GM23338 (cell line): ENCODE measurements around the gene UPF2. TPM values are rescaled to one million over a fixed set of nuclear protein-coding genes. Genes with fewer than 3 reads are reported as not detected.

Experiments used
- ATAC-seq: fragments of 200-7000 bp; cut with Tn5 transposase; 3 replicates; pipeline ENCODE4 v1.9.1; 2020
- DNase-seq: peaks from one replicate; pipeline ENCODE4 v3.0.0-alpha.2; 2015; ENCODE audit warnings: low spot score
- H2AFZ ChIP-seq: fragments of 200-600 bp; sonication (generic); 2 replicates; pipeline ENCODE4 v1.8.0; 2016; ENCODE audit warnings: antibody characterized with exemption, mild to moderate bottlenecking, moderate library complexity
- H3F3A ChIP-seq: fragments of 200-600 bp; sonication (generic); replicated peaks from 2 replicates; pipeline ENCODE4 v1.8.0; 2017; ENCODE audit warnings: antibody characterized with exemption, mixed run types, low read depth
- H3K27ac ChIP-seq: fragments of 200-600 bp; sonication (generic); 2 replicates; pipeline ENCODE4 v1.6.1; 2016; ENCODE audit warnings: low read depth
- H3K27me3 ChIP-seq: fragments of 200-600 bp; sonication (generic); 2 replicates; pipeline ENCODE4 v1.8.0; 2016; ENCODE audit warnings: mild to moderate bottlenecking, mixed run types, moderate library complexity; ENCODE audit not compliant: insufficient read depth
- H3K36me3 ChIP-seq: fragments of 200-600 bp; sonication (generic); 2 replicates; pipeline ENCODE4 v1.8.0; 2016; ENCODE audit warnings: mild to moderate bottlenecking; ENCODE audit not compliant: insufficient read depth
- H3K4me1 ChIP-seq: fragments of 200-600 bp; sonication (generic); 2 replicates; pipeline ENCODE4 v1.8.0; 2016; ENCODE audit warnings: mild to moderate bottlenecking, moderate library complexity; ENCODE audit not compliant: insufficient read depth
- H3K4me2 ChIP-seq: fragments of 200-600 bp; sonication (generic); 2 replicates; pipeline ENCODE4 v1.7.1; 2017; ENCODE audit warnings: mixed run types
- H3K4me3 ChIP-seq: fragments of 200-600 bp; sonication (generic); 2 replicates; pipeline ENCODE4 v1.6.1; 2016; ENCODE audit warnings: mixed run types
- H3K79me2 ChIP-seq: fragments of 200-600 bp; sonication (generic); replicated peaks from 2 replicates; pipeline ENCODE4 v1.8.0; 2017; ENCODE audit warnings: mild to moderate bottlenecking; ENCODE audit not compliant: insufficient read depth
- H3K9me2 ChIP-seq: fragments of 200-600 bp; sonication (generic); 2 replicates; pipeline ENCODE4 v1.8.0; 2017; ENCODE audit not compliant: insufficient read depth
- H4K20me1 ChIP-seq: fragments of 200-600 bp; sonication (generic); replicated peaks from 2 replicates; pipeline ENCODE4 v1.8.0; 2017; ENCODE audit warnings: mild to moderate bottlenecking; ENCODE audit not compliant: insufficient read depth
- H3K27ac Mint-ChIP-seq: 2 replicates; pipeline ENCODE4 v1.8.0; 2020; ENCODE audit warnings: inconsistent platforms, mild to moderate bottlenecking, moderate library complexity, mixed read lengths
- H3K27me3 Mint-ChIP-seq: 3 replicates; pipeline ENCODE4 v1.8.0; 2022; ENCODE audit warnings: low read depth, mild to moderate bottlenecking, moderate library complexity, mixed read lengths, inconsistent platforms; ENCODE audit not compliant: insufficient read depth, poor library complexity
- H3K36me3 Mint-ChIP-seq: 3 replicates; pipeline ENCODE4 v1.8.0; 2021; ENCODE audit warnings: low read depth, mild to moderate bottlenecking, inconsistent platforms, moderate library complexity, mixed read lengths
- H3K4me1 Mint-ChIP-seq: 3 replicates; pipeline ENCODE4 v1.8.0; 2020; ENCODE audit warnings: mild to moderate bottlenecking, inconsistent platforms, mixed read lengths
- H3K4me3 Mint-ChIP-seq: 3 replicates; pipeline ENCODE4 v1.8.0; 2021; ENCODE audit warnings: moderate library complexity, mild to moderate bottlenecking, inconsistent platforms, mixed read lengths
- H3K9me3 Mint-ChIP-seq: 3 replicates; pipeline ENCODE4 v1.8.0; 2020; ENCODE audit warnings: moderate library complexity, mild to moderate bottlenecking, inconsistent platforms, mixed read lengths
- CREB1 ChIP-seq: fragments of 250-450 bp; sonication (Bioruptor Pico); IDR thresholded peaks from 2 replicates; pipeline ENCODE4 v1.5.0; 2020; ENCODE audit warnings: low read depth, mild to moderate bottlenecking, moderate library complexity
- ETS1 ChIP-seq: IDR thresholded peaks from 2 replicates; pipeline ENCODE4 v1.6.1; 2016; ENCODE audit warnings: antibody characterized with exemption
- EZH2 ChIP-seq: fragments of 200-600 bp; sonication (generic); IDR thresholded peaks from one replicate; pipeline ENCODE4 v1.8.0; 2017; ENCODE audit warnings: antibody characterized with exemption, mild to moderate bottlenecking, low read depth; ENCODE audit not compliant: unreplicated experiment
- EZH2phosphoT487 ChIP-seq: fragments of 200-600 bp; sonication (generic); IDR thresholded peaks from one replicate; pipeline ENCODE4 v1.8.1; 2018; ENCODE audit warnings: antibody characterized with exemption; ENCODE audit not compliant: unreplicated experiment
- JUNB ChIP-seq: IDR thresholded peaks from one replicate; pipeline ENCODE4 v1.6.1; 2016; ENCODE audit warnings: antibody characterized with exemption; ENCODE audit not compliant: unreplicated experiment
- POLR2AphosphoS5 ChIP-seq: IDR thresholded peaks from 2 replicates; pipeline ENCODE4 v1.6.1; 2016; ENCODE audit warnings: antibody characterized with exemption, low read depth
- REST ChIP-seq: IDR thresholded peaks from one replicate; pipeline ENCODE4 v1.6.1; 2018; ENCODE audit warnings: antibody characterized with exemption; ENCODE audit not compliant: unreplicated experiment
- STAT1 ChIP-seq: IDR thresholded peaks from one replicate; pipeline ENCODE4 v1.6.1; 2016; ENCODE audit warnings: antibody characterized with exemption; ENCODE audit not compliant: unreplicated experiment
- ZNF114 ChIP-seq: fragments of 250-450 bp; sonication (Bioruptor Pico); IDR thresholded peaks from 2 replicates; pipeline ENCODE4 v1.5.0; 2020; ENCODE audit warnings: mild to moderate bottlenecking, moderate library complexity
- ZNF331 ChIP-seq: fragments of 250-450 bp; sonication (Bioruptor Pico); IDR thresholded peaks from 2 replicates; pipeline ENCODE4 v1.5.0; 2020; ENCODE audit warnings: low read depth, mild to moderate bottlenecking, moderate library complexity
- ZNF462 ChIP-seq: fragments of 250-450 bp; sonication (Bioruptor Pico); IDR thresholded peaks from 2 replicates; pipeline ENCODE4 v1.5.0; 2020; ENCODE audit warnings: mild to moderate bottlenecking, moderate library complexity
- polyA plus RNA-seq: library from polyadenylated mRNA; unstranded; fragments of >200 nt; fragmentation: Nextera tagmentation; extraction: Ambion mirVana; gene quantifications from 2 replicates; pipeline ENCODE4 v1.2.1, GENCODE V29; 2016
- total RNA-seq: library from RNA; depleted of rRNA; stranded (reverse); fragments of >200 nt; shearing (Covaris generic); gene quantifications from 2 replicates; pipeline ENCODE4 v1.2.3, GENCODE V29; 2014

Gene UPF2
- total and polyA plus RNA-seq, 2 experiments from 2014 or later, result 29.0 to 78.5 TPM

- H3F3A ChIP-seq, result no peaks in the 10 kb centered on the region
- H3K4me1 ChIP-seq, result no peaks in the 10 kb centered on the region
- no peak overlapping the region for H3K27ac ChIP-seq
- TF ChIP-seq ETS1 (no peak), CREB1 (CRISPR knock-in tag) (no peak), REST (no peak), EZH2 (no peak), ZNF114 (no peak), EZH2phosphoT487 (no peak), JUNB (no peak), ZNF462 (CRISPR knock-in tag) (no peak), POLR2AphosphoS5 (no peak), STAT1 (no peak), ZNF331 (CRISPR knock-in tag) (no peak)
- H3K4me3 ChIP-seq, result no peak overlapping the region
- DNase-seq (no peak), ATAC-seq (no peak)
- H3K9me3 Mint-ChIP-seq, result no peaks in the 10 kb centered on the region
- no peaks in the 10 kb centered on the region for H3K27me3 ChIP-seq
- H3K27me3 Mint-ChIP-seq, result peaks cover 6% of the 10 kb centered on the region
- H4K20me1 ChIP-seq, result no peaks in the 10 kb centered on the region
- no peak overlapping the region for H3K4me3 Mint-ChIP-seq
- H3K4me1 Mint-ChIP-seq, result peaks cover 6% of the 10 kb centered on the region
- H3K79me2 ChIP-seq, result no peaks in the 10 kb centered on the region
- H2AFZ ChIP-seq, result no peak overlapping the region
- no peak overlapping the region for H3K4me2 ChIP-seq
- no peaks in the 10 kb centered on the region for H3K36me3 ChIP-seq
- no peak overlapping the region for H3K27ac Mint-ChIP-seq
- peaks cover 2% of the 10 kb centered on the region; the same call in 1 of the 3 replicates for H3K36me3 Mint-ChIP-seq
- H3K9me2 ChIP-seq, result no peaks in the 10 kb centered on the region
Measured at GRCh38 chr10:11882646-11883375, 159.8 kb downstream of the UPF2 start.
